ENCODE results near the gene CCDC78. TPM values are rescaled to one million over a fixed set of nuclear protein-coding genes. Genes with fewer than 3 reads are reported as not detected.

Gene CCDC78
- total RNA-seq, 1 donor from 2014 or later, result 0.78 TPM

GRCh38 chr16:682493-683395, 43.5 kb downstream of the CCDC78 start:
- no peaks in the 10 kb centered on the region for H3K9me3 ChIP-seq
- peaks cover 37% of the 10 kb centered on the region for H3K4me1 ChIP-seq
- no peak for TF ChIP-seq CTCF (IDR thresholded peaks at IDR 0.05)
- H3K27ac ChIP-seq, result no peak overlapping the region
- no peak for DNase-seq
- peak overlapping the region; percentile 75 for H3K4me3 ChIP-seq
- ATAC-seq, result no peak
- H3K27me3 ChIP-seq, result no peaks in the 10 kb centered on the region
- intact Hi-C loops (cut with DNase I), result no loop called here
- peaks cover 17% of the 10 kb centered on the region for H3K36me3 ChIP-seq

- Histone ChIP-seq H3K27me3 (no peaks in the 10 kb centered on the region), H3K4me3 (peak overlapping the region; percentile 70), H3K4me1 (peaks cover 37% of the 10 kb centered on the region), H3K9me3 (no peaks in the 10 kb centered on the region), H3K36me3 (peaks cover 17% of the 10 kb centered on the region), H3K27ac (no peak overlapping the region)
- ATAC-seq (no peak), DNase-seq (no peak)
- intact Hi-C loops (cut with DNase I), result no loop called here
- TF ChIP-seq CTCF (IDR thresholded peaks at IDR 0.05), result no peak
Observed at GRCh38 chr16:681746-682427, 44.4 kb downstream of the CCDC78 start.

DNA sequence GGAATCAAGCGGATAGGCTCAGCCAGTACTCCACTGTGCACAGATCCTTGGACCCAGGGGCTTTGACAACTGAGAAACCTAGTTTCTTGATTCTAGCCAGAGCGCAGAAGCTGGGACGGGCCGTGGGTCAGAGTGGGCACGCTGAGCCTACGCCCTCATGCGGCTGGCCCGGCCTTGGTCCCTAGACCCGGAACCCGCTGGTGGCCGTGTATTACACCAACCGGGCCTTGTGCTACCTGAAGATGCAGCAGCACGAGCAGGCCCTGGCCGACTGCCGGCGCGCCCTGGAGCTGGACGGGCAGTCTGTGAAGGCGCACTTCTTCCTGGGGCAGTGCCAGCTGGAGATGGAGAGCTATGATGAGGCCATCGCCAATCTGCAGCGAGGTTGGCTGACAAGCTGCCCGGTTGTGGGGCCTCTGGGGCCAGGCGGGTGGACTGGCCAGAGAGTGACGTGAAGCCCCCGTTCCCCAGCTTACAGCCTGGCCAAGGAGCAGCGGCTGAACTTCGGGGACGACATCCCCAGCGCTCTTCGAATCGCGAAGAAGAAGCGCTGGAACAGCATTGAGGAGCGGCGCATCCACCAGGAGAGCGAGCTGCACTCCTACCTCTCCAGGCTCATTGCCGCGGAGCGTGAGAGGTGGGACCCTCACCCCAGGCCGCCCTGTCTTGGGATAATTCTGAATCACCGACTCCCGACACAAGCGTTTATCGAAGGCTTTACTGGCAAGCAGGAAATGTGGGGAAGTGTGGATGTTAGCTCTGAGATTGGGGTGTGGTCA, 45.1 kb downstream of the CCDC78 start:
- H3K27ac ChIP-seq, result peak overlapping the region; percentile 89
- no peak for DNase-seq

GRCh38 chr16:680625-680945, 45.7 kb downstream of the CCDC78 start:
- Histone ChIP-seq H3K27ac (peak overlapping the region; percentile 89), H3K27me3 (no peaks in the 10 kb centered on the region), H3K9me3 (no peaks in the 10 kb centered on the region), H3K36me3 (peaks cover 17% of the 10 kb centered on the region), H3K4me1 (peaks cover 32% of the 10 kb centered on the region), H3K4me3 (peak overlapping the region; percentile 70)
- ATAC-seq, result no peak
- no peak for TF ChIP-seq CTCF (IDR thresholded peaks at IDR 0.05)
- no peak for DNase-seq
- intact Hi-C loops (cut with DNase I), result no loop called here

More for the DNA sequence above, 45.1 kb downstream of the CCDC78 start:
- peak; percentile 11 for TF ChIP-seq CTCF (IDR thresholded peaks at IDR 0.05)
- intact Hi-C loops (cut with DNase I), result no loop called here
- Histone ChIP-seq H3K4me3 (peak overlapping the region; percentile 70), H3K4me1 (peaks cover 37% of the 10 kb centered on the region), H3K27me3 (no peaks in the 10 kb centered on the region), H3K9me3 (no peaks in the 10 kb centered on the region), H3K36me3 (peaks cover 17% of the 10 kb centered on the region)
- no peak for ATAC-seq

DNA sequence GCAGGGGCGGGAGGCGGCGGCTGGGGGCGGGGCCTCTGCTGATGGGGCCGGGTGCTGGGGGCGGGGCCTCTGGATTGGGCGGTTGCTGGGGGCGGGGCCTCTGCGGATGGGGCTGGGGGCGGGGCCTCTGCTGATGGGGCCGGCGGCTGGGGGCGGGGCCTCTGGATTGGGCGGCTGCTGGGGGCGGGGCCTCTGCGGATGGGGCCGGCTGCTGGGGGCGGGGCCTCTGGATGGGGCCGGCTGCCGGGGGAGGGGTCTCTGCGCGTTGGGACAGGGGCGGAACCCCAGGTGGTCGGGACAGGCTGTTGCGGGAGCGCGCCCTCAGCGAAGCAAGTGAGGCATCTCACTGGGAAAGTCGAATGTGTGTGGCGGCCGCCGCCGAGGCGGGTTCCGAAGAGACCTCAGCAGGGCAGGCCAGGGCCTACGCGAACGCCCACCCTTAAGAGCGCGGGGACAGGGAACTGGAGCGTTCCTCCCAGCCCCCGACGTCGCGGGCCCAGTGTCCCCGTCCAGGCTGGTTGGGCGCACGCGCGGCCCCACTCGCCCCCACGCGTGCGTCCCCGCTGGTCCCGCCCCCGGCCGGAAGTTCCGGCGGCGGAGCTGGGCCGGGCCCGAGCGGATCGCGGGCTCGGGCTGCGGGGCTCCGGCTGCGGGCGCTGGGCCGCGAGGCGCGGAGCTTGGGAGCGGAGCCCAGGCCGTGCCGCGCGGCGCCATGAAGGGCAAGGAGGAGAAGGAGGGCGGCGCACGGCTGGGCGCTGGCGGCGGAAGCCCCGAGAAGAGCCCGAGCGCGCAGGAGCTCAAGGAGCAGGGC, 46.2 kb downstream of the CCDC78 start, which contains the start of gene STUB1:
Gene STUB1 (plus strand): TSS at position 597 of the 811 bp plus-strand sequence. CDS start 116 bp downstream, at position 713.
- intact Hi-C loops (cut with DNase I), result no loop called here
- no peak for TF ChIP-seq CTCF (IDR thresholded peaks at IDR 0.05)
- peaks cover 30% of the 10 kb centered on the region for H3K4me1 ChIP-seq
- H3K27me3 ChIP-seq, result no peaks in the 10 kb centered on the region
- peaks cover 17% of the 10 kb centered on the region for H3K36me3 ChIP-seq
- ATAC-seq, result peak; percentile 84
- H3K4me3 ChIP-seq, result peak within 1 kb of the TSS; percentile 70
- H3K9me3 ChIP-seq, result no peaks in the 10 kb centered on the region
- peak; percentile 94 for DNase-seq
- peak within 1 kb of the TSS; percentile 89 for H3K27ac ChIP-seq

Data from upper lobe of right lung (tissue), 1 donor.